ENCODE measurements around the gene PRELID2. TPM values are rescaled to one million over a fixed set of nuclear protein-coding genes. Genes with fewer than 3 reads are reported as not detected.

Gene PRELID2
- total RNA-seq, 1 donor from 2014 or later: 23.5 TPM

DNA sequence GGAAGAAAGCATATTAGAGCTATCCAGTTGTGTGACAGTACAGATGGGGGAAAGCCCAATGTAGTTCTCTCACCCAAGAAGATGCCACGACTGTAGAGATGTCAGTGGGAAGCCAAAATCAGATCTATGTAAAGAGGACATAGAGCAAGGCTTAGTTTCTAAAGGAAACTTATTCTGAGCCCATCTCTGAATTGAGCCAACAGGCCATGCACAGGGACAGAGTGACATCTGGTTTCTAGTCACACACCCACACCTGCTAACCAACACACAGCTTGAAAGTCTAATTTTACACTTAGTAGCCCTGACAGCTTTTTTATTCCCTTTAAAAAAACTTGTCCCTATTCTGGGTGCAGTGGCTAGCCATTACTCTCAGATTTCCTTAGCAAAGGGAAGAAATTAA lies 22.3 kb downstream of the PRELID2 start:
- TF ChIP-seq, protein P1, sequence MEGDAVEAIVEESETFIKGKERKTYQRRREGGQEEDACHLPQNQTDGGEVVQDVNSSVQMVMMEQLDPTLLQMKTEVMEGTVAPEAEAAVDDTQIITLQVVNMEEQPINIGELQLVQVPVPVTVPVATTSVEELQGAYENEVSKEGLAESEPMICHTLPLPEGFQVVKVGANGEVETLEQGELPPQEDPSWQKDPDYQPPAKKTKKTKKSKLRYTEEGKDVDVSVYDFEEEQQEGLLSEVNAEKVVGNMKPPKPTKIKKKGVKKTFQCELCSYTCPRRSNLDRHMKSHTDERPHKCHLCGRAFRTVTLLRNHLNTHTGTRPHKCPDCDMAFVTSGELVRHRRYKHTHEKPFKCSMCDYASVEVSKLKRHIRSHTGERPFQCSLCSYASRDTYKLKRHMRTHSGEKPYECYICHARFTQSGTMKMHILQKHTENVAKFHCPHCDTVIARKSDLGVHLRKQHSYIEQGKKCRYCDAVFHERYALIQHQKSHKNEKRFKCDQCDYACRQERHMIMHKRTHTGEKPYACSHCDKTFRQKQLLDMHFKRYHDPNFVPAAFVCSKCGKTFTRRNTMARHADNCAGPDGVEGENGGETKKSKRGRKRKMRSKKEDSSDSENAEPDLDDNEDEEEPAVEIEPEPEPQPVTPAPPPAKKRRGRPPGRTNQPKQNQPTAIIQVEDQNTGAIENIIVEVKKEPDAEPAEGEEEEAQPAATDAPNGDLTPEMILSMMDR (IDR thresholded peaks at IDR 0.05): no peak
- intact Hi-C loops (cut with DNase I): no loop called here
- no peaks in the 10 kb centered on the region for H3K27me3 ChIP-seq
- no peaks in the 10 kb centered on the region for H3K9me3 ChIP-seq
- H3K4me1 ChIP-seq: no peaks in the 10 kb centered on the region
- H3K4me3 ChIP-seq: no peak overlapping the region
- H3K27ac ChIP-seq: no peak overlapping the region
- peaks cover 0 to 35% of the 10 kb centered on the region in 2 donors for H3K36me3 ChIP-seq
- DNase-seq (ENCODE audit: low spot score in 2 of 2): no peak

DNA sequence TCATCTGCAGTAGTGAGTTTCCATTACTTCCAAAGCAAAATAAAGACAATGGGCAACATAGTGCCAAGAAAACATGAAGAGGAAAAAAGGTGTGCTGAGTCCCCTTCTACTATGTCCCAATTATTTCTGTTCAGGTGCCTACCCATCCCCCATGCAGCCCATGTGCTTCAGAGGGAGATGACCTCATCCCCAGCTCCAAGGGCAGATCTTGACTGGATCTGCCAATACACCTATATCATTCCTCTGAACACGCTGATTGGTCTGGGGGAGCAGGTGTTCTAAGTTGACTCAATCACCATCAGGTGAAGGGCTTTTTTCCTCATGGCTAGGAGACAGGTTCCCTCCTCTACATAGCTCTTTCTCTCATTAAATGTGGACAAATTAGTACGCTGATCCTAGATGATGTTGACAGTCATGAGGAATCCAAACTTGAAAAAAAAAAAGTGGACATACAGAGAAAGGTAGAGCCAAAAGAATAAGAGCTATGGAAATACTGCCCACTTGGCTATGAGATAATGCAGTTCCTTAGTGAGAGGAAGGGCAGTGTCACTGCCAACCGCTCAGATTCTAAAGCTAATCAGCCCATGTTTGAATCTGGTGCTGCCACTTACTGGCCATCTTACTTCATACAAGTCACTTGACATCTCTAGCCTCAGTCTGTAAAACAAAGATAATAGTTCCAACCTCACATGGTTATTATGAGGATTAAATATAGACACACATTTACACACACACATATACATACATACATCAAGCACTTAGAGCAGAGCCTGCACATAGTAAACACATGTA lies 23.1 kb downstream of the PRELID2 start:
- DNase-seq (ENCODE audit: low spot score in 2 of 2): no peak
- intact Hi-C loops (cut with DNase I): no loop called here
- H3K36me3 ChIP-seq: peaks cover 0 to 36% of the 10 kb centered on the region in 2 donors
- H3K4me3 ChIP-seq: no peak overlapping the region
- no peaks in the 10 kb centered on the region for H3K27me3 ChIP-seq
- H3K4me1 ChIP-seq: no peaks in the 10 kb centered on the region
- no peaks in the 10 kb centered on the region for H3K9me3 ChIP-seq
- H3K27ac ChIP-seq: no peak overlapping the region
- TF ChIP-seq, protein P1 (IDR thresholded peaks at IDR 0.05): no peak

DNA sequence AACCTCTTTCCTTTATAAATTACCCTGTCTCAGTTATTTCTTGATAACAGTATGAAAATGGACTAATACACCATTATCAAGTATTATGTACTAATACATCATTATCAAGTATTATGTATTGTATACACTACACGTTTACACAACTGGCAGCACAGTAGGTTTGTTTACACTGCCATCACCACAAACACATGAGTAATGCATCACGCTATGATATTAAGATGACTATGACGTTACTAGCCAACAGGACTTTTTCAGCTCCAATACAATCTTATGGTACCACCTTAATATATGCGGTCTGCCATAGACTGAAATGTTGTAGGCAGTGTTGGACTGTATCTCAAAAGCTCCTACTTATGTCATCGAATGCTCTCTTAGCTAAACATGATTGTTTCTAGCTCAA lies 28.2 kb downstream of the PRELID2 start:
- Histone ChIP-seq H3K9me3 (no peaks in the 10 kb centered on the region), H3K36me3 (peaks cover 3 to 33% of the 10 kb centered on the region in 2 donors), H3K4me1 (no peaks in the 10 kb centered on the region), H3K27ac (no peak overlapping the region), H3K27me3 (no peaks in the 10 kb centered on the region), H3K4me3 (no peak overlapping the region)
- intact Hi-C loops (cut with DNase I): no loop called here
- no peak for DNase-seq (ENCODE audit: low spot score in 2 of 2)
- TF ChIP-seq, protein P1 (IDR thresholded peaks at IDR 0.05): no peak

DNA sequence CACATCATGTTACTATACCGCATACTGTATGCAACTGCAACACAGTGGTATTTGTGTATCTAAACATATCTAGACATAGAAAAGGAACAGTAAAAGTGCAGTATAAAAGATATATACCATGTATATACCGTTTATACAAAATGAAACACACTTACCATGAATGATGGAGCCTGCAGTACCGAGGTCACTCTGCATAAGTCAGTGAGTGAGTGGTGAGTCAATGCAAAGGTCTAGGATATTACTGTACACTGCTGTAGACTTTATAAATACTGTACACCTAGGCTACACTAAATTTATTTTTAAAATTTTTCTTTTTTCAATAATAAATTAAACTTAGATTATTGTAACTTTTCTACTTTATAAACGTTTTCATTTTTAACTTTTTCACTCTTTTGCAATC lies 29.3 kb downstream of the PRELID2 start:
- Histone ChIP-seq H3K27me3 (no peaks in the 10 kb centered on the region), H3K36me3 (peaks cover 3 to 24% of the 10 kb centered on the region in 2 donors), H3K4me3 (no peak overlapping the region), H3K4me1 (no peaks in the 10 kb centered on the region), H3K9me3 (no peaks in the 10 kb centered on the region), H3K27ac (no peak overlapping the region)
- intact Hi-C loops (cut with DNase I): no loop called here
- DNase-seq (ENCODE audit: low spot score in 2 of 2): no peak
- TF ChIP-seq, protein P1 (IDR thresholded peaks at IDR 0.05): no peak

DNA sequence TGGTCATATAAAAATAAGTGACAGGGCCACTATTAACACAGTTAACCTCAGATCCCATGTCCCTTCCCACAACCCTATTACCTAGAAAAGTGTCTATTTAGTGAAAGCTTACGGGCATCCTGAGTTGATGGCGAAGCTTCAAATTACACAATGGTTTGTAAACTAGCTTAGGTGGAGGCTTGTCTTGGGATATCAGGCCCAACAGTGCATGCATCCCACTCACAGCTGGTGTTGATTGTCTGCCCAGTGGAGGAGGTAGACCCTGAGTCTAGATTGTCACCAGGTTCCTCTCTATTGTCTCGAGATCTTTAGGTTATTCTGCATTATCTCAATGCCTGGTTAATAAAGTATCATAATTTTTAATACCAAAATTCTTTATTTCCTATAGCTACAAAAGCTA lies 30.4 kb downstream of the PRELID2 start:
- H3K27ac ChIP-seq: no peak overlapping the region
- no peaks in the 10 kb centered on the region for H3K27me3 ChIP-seq
- no peaks in the 10 kb centered on the region for H3K4me1 ChIP-seq
- intact Hi-C loops (cut with DNase I): no loop called here
- TF ChIP-seq, protein P1 (IDR thresholded peaks at IDR 0.05): no peak
- H3K4me3 ChIP-seq: no peak overlapping the region
- H3K9me3 ChIP-seq: no peaks in the 10 kb centered on the region
- peaks cover 3 to 21% of the 10 kb centered on the region in 2 donors for H3K36me3 ChIP-seq
- DNase-seq (ENCODE audit: low spot score in 2 of 2): no peak

All from ascending aorta (tissue), 2 donors.